OCI-LY1 (cell line): ENCODE results near the gene C9orf43.

Experiments
- EZH2 ChIP-seq: fragments of 200-600 bp; sonication (generic), shearing (Covaris generic); IDR thresholded peaks from 2 replicates; pipeline ENCODE4 v1.8.0; 2017; ENCODE audit warnings: borderline replicate concordance, mixed run types, mild to moderate bottlenecking, antibody characterized with exemption, low read length, moderate library complexity, mixed read lengths
- TF ChIP-seq, protein P1 (sequence below): fragments of 200-600 bp; sonication (generic), shearing (Covaris generic); IDR thresholded peaks from 2 replicates; pipeline ENCODE4 v1.5.1; 2017; ENCODE audit warnings: mild to moderate bottlenecking, antibody characterized with exemption, low read length, moderate library complexity, mixed read lengths

- TF ChIP-seq, protein P1, sequence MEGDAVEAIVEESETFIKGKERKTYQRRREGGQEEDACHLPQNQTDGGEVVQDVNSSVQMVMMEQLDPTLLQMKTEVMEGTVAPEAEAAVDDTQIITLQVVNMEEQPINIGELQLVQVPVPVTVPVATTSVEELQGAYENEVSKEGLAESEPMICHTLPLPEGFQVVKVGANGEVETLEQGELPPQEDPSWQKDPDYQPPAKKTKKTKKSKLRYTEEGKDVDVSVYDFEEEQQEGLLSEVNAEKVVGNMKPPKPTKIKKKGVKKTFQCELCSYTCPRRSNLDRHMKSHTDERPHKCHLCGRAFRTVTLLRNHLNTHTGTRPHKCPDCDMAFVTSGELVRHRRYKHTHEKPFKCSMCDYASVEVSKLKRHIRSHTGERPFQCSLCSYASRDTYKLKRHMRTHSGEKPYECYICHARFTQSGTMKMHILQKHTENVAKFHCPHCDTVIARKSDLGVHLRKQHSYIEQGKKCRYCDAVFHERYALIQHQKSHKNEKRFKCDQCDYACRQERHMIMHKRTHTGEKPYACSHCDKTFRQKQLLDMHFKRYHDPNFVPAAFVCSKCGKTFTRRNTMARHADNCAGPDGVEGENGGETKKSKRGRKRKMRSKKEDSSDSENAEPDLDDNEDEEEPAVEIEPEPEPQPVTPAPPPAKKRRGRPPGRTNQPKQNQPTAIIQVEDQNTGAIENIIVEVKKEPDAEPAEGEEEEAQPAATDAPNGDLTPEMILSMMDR = no peak
- TF ChIP-seq EZH2 = no peak
Observed at GRCh38 chr9:113395000-113395861, 15.3 kb upstream of the C9orf43 start.
